NCI-H146 treated with DMSO at 0.1 percent for 48 hours (cell line): Measurements from ENCODE around the gene CDH13.

Experiments
- DNase-seq: peaks from one replicate; lab custom pipeline; 2025; ENCODE audit not compliant: unreplicated experiment; lab: John Stamatoyannopoulos, UW

The CDH13 gene

DNA sequence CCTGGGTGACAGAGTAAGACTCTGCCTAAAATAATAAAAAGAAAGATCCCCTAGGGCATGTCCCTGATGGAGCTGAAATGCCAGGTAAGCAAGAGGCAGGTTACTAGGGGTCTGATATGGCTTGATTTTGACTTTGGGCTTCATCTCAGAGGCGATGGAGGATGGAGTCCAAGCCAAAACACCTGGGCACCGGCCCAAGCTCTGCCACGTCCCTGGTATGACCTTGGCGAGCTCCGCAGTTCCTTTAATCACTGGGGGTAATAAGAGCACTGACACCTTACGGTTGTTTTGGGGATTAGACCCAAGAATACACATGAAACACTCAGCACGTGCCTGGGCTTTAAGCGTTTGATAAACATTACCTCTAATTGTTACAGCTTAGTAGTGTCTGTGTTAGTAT is 830.2 kb downstream of the CDH13 start:
- DNase-seq, result no peak

DNA sequence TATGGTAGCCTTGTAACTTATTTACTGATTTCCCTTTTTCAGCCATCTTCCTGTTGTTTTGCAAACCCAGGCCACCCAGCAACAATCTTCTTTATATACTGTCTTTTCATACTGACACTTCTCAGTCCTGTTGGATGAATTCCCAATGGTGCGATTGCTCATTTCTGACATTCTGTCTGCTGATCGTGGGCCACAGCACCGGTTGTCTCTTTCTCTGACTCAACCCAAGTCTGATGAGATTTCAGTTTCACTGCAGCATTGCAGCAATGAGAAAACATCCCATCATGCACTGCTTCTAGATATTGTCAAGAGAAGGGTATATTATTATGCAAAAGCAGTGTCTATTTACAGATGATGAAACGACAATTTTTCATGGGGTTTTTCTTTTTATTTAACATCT is 831.8 kb downstream of the CDH13 start:
- DNase-seq, result no peak

DNA sequence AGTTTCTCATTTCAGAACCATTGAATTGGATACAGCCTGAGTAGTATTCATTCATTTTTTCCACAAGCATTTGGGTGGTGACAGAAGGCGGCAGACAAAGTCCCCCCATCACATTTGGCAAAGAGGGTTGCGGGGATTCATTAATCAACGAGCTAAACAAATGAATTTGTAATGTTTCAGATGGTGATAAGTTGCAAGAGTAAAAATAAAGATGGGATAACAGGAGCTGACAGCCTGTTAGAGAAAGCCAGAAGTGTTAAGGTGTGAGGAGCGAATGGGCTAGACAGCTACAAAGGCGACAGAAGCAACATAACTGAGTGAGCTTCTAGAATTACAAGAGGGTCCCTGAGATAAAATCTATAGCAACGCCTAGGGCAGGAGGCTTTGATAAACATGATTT is 838.2 kb downstream of the CDH13 start:
- DNase-seq, result no peak

DNA sequence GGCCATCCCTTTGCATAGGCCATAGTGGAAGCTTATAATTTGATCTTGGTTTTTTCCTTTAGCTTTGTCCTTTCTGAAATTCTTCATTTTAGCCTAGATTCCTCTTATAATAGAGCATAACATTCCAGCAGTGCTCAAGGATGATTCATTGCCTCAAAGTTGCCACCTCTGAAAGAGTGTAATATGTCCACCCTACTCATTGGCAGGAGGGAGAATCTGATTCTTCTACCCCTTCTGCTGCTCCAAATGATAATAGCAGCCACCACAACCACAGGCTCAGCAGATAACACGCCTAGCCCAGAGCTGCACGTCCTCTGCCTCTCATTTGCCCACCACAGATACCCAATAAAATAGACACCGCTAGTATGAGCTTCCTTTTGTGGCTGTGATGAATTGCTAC is 843.6 kb downstream of the CDH13 start:
- DNase-seq, result no peak

DNA sequence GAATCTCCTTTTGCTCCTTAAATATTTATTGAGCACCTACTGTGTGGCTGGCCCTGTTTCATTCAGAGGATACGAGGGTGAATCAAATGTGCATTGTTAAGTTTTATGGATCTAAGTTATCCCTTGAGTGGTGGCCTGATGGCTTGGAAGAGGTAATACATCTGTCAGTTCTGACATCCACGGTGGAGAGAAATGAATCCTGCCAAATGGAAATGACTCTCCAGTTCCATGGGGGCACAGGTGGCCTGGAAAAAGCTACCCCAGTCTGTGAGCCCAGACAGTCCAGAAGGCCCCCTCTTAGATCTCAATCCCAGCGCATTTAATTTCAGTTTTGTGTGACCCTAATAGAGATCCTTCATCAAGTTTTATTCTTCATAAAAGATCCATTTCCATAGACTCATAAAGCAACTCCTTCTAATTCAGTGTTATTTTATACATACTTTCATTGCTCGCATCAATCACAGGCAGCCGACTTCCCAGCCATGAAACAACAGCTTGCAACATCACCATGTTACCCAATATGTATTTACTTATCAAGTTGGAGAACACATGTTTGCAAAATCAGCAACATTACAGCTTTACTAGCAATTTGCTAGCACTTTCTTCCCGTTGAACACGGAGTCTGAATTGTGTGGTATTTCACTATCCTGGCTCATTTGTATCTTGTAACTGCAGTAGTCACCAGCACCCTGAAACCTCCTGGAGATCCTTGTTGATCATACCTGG is 846.2 kb downstream of the CDH13 start:
- DNase-seq, result no peak

DNA sequence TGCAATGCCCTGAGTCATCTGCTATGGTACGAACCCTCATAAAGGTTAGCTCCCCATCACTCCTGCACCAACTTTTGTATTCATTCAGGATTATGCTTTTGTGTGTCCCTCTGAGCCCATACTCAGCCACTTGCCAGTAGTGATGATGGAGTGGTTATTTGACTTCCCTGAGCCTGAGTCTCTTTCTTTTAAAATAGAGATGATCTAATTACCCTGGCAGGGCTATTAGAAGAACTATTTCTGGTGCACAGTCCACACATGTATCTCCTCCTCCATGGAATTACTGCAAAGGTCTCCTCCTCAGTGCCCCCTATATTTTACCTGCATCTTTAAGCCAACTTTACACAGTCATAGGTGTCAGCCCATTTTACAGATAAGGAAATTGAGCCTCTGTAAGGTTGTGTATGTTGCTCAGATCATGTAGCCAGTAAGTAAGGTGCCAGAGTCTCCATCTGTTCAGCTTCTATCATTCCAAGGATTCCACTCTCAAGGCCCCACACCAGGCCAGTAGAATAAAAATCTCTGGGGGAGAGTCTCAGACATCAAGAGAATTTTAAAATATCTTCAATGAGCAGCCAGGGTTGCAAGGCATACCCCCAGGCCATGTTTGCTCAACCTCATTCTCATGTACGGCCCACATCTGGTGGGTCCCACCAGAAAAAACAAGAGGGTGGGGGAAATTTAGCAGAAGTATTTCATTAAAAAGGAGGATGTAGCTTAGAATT is 847.3 kb downstream of the CDH13 start:
- DNase-seq, result no peak

DNA sequence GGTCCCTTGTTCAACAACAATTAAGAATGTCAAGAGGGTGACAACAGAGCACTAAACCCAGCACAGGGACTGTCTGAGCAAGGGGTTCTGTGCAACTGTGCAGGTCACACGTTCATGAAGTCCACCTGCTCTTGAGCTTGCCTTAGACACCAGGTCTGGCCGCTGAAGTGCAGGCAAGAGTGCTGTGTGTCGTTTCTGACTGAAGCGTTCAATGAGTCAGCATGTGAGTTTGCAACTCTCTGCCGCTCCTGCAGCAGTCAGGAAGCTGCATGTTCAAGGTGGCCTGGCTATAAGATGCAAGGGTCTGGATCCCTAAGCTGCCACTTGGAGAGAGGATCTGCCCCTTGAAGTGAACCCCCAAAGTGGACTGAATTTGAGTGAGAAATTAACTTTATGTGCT is 848.3 kb downstream of the CDH13 start:
- DNase-seq, result no peak

DNA sequence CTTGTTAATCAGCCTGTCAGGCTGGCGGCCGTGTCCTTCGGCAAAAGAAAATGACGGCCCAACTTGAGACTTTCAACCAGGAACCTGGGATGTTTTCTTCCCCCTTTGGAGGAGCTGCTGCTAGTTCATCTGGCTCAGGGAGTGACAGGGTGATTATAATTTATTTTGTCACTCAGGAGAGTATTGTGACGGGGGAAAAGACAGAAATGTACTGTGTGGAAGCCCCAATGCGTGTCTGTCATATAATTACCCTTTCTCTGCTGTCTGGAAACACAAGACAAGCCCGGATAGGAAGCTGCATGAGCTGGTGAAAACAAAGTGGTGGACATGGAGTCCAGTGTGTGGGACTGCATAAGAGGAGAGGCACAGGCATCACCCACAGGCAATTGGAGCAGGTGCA is 854.8 kb downstream of the CDH13 start:
- no peak for DNase-seq

DNA sequence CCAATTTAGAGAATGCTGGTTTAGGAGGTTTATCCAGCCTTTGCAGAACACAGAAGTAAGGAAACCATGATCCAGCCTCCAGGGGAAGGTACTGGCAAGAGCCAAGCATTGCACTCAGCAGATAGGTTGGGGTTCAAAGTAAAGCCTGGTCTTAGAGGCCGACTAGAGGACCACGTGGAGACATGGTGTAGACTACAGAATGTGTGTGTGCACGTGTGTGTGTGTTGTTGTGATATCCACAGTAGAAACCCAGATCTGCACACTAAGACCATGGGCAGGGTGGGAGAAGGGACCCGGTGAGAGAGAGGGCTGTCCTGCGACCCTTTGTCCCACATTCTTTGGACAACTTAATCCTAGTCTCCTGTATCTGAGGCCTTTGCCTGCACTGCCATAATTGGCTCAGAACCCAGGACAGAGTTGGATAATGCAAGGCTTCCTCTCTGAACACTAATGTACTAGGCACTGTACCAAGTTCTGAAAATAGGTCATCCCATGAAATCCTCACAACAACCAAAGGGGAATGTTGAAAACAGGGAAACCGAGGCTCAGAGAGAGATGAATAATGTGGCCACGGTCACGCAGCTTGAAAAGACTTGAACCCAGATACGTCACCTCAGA is 855.9 kb downstream of the CDH13 start:
- no peak for DNase-seq

DNA sequence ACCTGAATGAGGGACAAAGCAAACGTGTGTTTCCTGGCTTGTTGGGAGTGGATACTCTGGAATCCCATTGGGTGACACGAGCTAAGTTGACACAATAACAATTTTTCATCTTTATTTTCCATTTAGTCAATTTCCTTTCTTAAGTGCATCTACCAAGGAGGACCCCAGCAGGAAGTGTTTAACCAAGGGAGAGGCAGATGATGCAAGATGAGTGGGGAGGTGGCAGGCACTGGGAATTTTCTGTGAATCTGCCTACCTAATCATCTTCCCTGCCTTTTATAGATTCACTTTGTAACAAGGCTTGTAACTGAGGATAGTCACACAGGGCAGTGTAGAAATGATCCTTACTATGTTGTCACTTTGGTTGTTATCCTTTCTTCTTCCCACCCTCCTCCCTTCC is 863.3 kb downstream of the CDH13 start:
- no peak for DNase-seq

DNA sequence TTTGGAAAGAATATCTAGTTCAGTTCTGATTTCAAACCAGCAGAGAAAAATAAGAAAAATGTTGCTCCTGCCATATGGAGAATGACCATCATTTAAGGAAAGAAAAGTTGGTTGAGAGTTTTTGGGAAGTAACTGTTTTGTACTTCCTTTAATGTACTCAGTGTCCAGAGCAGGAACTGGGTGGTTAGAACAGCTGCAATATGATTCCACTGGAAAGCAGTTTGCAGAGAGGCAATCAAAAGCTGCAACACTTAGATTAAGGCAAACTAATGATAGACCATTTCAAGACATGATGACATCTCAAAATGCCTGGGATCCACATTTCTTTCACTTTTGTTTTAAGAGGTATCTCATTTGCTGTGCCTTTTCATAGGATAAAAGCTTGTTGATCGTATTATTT is 867.7 kb downstream of the CDH13 start:
- DNase-seq, result no peak

DNA sequence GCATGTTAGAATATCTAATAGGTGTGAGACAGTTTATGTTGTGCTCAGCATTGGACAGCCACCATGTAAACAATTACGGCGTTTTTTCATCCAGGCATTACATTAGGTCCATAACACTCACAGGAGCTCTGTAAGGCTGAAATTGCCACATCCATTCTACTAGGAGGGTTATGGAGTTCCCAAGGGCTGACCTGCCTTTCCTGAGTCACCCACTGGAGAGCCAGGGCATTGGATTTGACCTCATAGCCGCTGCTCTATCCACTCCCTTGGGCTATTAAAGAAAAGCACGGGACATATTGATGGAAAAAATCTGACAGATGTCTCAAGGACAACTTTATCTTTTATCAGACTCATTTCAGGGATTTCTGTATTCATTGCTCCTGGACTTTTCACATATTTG is 874.7 kb downstream of the CDH13 start:
- DNase-seq, result no peak

DNA sequence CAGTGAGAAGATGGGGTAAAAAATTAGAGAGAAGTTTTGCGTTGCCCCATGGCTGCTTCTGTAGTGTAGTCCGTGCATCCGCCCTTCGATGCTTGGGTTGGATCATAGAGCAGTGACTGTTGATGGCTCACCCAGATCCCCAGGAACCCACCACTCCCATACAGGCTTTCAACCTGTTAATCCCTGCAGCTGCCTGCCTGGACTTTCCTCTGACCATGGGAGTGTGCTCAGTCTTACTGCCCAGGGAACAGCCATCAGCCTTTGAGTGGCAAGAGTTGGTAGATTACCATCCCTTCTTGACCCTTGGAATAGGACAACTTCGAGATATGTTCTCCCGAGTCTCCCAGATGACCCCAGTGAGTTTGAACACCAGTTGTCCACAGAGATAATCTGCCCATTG is 881.5 kb downstream of the CDH13 start:
- no peak for DNase-seq

DNA sequence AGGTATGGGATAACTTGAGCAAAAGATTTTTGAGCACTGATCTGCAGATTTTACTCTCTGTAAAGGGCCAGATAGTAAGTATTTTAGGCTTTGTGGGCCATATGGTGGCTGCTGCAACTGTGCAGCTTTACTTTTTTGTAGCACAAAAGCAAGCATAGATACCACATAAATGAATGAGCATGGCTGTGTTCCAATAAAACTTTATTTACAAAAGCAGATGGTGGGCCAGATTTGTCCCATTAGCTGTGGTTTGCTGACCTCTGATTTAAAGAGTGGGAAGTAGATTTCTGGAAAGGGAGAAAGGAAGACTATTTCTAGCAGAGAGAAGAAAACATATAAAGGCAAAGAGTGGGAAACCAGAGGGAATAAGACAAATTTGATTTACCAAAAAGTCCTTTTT is 882.5 kb downstream of the CDH13 start:
- no peak for DNase-seq

DNA sequence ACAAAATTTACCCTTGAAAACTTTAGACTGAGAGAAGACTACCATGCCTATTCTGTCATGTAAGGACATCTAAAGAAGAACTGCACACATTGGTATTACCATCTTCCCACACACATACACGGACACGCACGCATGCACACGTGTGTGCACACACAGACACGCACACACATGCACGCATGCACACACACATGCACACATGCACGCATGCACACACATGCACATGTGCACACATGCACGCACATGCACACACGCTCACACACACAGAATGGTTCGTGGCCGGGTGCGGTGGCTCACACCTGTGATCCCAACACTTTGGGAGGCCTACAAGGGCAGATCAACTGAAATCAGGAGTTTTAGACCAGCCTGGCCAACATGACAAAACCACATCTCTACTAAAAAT is 884.1 kb downstream of the CDH13 start:
- DNase-seq, result no peak

DNA sequence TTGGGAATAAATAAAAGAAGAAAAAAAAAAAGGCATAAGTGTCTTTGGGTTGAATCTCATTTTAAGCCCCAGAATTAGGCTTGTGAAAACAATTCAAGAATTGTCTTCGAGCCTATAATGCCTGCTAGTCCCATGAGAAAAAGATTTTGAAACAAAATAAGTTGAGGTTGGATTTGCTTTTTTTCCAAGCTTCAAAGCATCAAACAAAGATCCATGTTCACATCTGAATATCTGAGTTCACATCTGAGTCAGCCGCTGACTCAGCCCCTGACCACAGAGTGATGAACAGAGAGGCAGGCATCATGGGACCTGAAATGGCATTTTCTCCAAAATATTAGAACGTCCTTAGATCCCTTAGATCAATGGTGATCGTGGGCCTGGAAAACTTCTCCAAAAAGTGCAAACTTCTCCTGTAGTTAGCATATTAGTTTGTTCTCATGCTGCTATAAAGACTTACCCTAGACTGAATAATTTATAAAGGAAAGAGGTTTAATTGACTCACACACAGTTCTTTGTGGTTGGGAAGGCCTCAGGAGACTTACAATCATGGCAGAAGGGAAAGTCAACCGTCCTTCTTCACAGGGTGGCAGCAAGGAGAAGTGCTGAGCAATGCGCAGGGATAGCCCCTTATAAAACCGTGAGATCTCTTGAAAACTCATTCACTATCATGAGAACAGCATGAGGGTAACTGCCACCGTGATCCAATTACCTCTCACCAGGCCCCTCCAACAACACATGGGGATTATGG is 886.4 kb downstream of the CDH13 start:
- no peak for DNase-seq

DNA sequence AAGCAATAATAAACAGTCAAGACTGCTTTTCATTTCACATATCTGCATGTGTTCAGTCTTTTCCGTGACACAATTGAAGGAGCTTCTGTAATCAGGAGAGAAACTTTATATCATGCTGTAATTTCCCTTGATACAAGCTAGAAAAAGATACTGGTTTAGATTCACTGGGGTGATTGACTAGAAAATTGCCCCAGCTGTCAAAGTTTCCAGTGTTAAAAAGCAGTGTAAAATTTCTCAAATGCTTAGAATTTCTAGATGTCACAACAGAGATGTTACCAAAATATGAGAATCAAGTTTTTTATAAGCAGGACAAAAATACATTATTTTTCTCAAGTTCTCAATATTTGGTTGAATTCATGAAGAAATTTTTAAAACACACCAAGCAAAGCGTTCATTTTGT is 888.6 kb downstream of the CDH13 start:
- no peak for DNase-seq

DNA sequence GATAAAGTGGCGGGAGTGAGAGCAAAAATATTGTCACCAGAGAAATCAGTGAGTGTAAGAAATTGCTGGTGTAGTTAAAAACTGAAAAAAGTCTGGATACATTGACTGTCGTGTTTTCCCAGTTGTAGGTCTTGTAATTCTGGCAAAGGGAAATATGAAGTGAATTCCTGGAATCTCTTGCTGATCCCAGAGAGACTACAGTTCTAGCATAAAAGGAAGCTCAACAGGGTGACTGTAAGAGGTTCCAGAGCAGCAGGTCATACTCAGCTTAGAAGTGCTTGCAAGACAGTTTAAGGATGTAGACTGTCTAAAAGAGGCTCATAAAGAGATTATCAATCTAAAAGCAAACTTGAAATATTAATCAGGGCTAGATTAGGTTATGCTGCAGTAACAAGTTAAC is 890.2 kb downstream of the CDH13 start:
- DNase-seq, result no peak

DNA sequence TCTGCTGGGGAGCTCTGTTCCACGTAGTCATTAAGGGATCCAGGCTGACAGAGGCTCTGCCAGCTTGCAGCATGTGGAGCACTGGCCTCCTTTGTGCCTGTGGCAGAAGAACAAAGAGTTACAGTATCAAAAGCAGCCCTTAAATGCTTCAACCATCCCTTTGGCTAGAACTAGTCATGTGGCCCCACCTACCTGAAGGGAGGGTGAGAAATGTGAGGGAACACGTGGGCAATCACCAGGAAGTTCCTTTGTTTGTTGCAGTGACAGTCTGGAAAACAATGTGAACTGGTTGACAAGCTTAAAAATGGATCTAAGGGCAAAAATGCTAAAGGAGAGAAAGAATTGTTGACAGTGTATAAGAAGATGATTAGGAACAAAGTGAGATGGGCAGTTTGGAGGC is 890.6 kb downstream of the CDH13 start:
- no peak for DNase-seq

DNA sequence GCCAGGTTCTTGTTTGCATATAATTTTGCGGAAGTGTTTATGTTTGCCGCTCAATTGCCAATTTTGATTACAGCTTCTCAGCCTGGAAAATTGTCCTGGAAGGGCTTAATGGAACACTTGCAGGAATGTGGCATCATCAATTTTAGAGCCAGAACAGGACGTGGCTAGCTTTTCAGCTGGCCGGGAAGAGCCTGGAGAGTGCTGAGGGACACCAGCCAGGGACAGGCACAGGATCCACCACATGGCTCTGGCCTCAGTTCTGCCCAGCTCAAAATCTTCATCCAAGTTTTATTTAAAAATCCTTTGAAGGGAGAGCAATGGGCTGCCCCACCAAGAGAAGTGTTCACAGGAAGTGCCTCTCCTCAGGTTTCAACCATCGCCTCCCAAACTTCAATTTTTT is 893.8 kb downstream of the CDH13 start:
- DNase-seq, result no peak

DNA sequence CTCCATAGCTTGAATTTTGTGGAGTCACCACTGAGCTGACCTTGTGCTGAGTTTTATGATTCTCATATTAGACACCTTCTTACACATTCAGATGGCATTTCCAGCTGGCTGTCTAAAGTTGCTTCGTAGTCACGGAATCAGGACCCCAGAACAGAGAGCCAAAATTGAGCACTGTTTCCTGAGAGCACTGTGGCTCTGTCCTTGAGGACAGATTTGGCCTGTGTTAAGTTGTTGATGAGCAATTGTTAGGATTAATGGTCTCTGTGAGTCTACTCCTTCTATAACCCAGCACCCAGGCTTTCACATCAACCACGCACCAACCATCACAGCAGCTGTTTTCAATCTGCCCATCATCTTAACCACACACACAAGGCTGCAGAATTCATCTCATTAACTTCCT is 903.5 kb downstream of the CDH13 start:
- no peak for DNase-seq

DNA sequence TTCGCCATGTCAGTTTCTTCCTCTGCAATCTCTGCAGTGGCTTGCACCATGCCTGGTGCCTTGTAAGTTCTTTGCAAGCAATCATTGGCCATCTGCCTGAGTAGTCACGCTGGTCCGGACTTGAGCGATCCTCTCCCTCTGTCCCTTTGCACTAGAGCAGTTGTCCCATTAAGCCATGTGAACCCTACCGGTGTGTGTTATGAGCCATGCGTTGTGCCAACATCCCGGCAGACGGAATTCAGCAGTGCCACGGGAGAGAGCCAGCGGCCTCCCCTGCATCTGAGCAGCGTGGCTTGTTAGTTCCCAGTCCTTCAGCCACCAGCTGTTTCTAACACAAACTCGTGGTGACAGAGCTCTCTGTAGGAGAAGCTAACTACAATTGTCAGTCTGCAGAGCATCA is 905.9 kb downstream of the CDH13 start:
- no peak for DNase-seq
